HK-2 (cell line): ENCODE data around the gene CEP104.

Experiments used
- DNase-seq: peaks from one replicate; pipeline ENCODE4 v3.0.0-alpha.2; 2018; ENCODE audit not compliant: unreplicated experiment

The CEP104 gene

DNA sequence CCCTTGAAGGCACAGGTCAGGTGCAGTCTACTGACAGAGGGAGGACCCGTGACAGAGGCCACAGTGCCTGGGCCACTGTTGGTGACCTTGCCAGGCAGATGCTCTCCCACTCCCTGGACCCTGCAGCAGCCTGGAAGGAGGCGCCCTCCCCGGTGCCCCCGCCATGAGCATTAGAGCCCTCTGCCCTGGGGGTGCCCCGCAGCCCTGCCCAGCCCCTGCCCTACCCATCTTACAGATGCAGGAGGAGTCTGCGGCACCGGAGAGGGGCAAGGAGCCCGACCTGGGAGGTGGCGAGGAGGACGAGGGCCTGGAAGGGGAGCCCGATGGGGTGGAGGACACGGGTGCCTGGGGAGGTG is 94.2 kb downstream of the CEP104 start:
- no peak for DNase-seq

DNA sequence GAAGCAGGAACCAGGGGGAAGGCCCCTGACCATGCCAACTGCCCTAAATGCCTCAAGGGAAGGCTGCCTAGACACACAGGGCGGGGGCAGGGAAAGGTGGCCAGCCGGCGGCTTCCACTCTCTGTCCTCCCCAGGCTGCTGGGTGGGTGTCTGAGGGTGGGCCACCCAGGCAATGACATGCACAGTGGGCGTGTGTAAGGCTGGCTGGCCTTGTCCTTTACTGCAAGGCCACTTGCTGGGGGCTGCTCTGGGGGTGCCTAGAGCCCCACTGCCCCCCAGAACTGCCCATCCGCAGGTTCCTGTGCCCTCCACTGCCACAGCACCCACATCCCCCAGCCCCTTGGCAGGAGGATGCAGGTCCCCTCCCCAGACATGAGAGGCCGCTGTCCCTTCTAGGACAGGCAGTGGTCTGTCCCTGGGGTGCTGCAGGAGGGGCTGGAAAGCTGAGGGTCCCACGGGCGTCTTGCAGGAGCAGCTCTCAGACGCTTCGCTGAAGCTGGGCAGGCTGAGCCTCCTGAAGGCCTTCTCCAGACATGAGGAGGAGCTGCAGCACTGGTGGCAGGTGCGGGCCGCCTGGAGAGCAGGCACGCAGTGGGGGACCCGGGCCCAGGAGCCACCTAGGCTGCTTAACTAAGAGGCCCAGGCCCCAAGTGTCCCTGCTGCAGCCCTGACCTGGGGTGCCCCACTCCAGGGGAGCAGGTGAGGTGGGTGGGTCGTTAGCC is 94.7 kb downstream of the CEP104 start:
- DNase-seq = no peak
